ENCODE measurements around the gene MYH1. TPM values are rescaled to one million over a fixed set of nuclear protein-coding genes. Genes with fewer than 3 reads are reported as not detected.

Gene MYH1
- total and polyA plus RNA-seq, 2 of the 8 experiments (the other 6 are each of a cell fraction or from before 2014, with no cell fraction given) = not detected

- no peak for TF ChIP-seq NANOG (IDR thresholded peaks at IDR 0.05; ENCODE audit: insufficient read depth, low read depth, low read length, poor library complexity, severe bottlenecking)
- no peak for TF ChIP-seq ATF2 (IDR thresholded peaks at IDR 0.05; ENCODE audit: low read length)
- TF ChIP-seq SIX5 (IDR thresholded peaks at IDR 0.05; ENCODE audit: low read depth, low read length) = no peak
- TF ChIP-seq ATF3 (IDR thresholded peaks at IDR 0.05; ENCODE audit: insufficient read depth, low read depth, low read length) = no peak
- no peak for TF ChIP-seq RFX5 (IDR thresholded peaks at IDR 0.05; ENCODE audit: borderline replicate concordance, low read depth, low read length)
- no peak for TF ChIP-seq KDM5A (IDR thresholded peaks at IDR 0.05; ENCODE audit: low read length)
- TF ChIP-seq EZH2 (IDR thresholded peaks at IDR 0.05; ENCODE audit: low read depth, low read length, severe bottlenecking) = no peak
Observed at GRCh38 chr17:10460062-10460461, 58.3 kb downstream of the MYH1 start (continued).

Measured in H1 (cell line).